ENCODE results near the gene PHACTR2. TPM values are rescaled to one million over a fixed set of nuclear protein-coding genes. Genes with fewer than 3 reads are reported as not detected.

Gene PHACTR2
- polyA plus RNA-seq, 1 donor = 28.1 TPM

GRCh38 chr6:143696664-143697000 is 18.9 kb downstream of the PHACTR2 start:
- H3K9me3 ChIP-seq (ENCODE audit: control insufficient read depth, low read depth, low read length) = peaks cover 5% of the 10 kb centered on the region
- H3K4me1 ChIP-seq (ENCODE audit: control insufficient read depth, insufficient read depth, low read length) = peaks cover 11% of the 10 kb centered on the region
- peaks cover 4% of the 10 kb centered on the region for H3K36me3 ChIP-seq (ENCODE audit: control insufficient read depth, insufficient read depth, low read length)
- no peak overlapping the region for H3K4me3 ChIP-seq (ENCODE audit: low read length)
- H3K27me3 ChIP-seq (ENCODE audit: control insufficient read depth, insufficient read depth, low read length) = no peaks in the 10 kb centered on the region
- WGBS (ENCODE audit: insufficient coverage, low lambda C conversion rate) = no CpG with 5 or more reads among the region's 2 CpGs
- DNase-seq = no peak
- no peak overlapping the region for H3K27ac ChIP-seq (ENCODE audit: low read length)

DNA sequence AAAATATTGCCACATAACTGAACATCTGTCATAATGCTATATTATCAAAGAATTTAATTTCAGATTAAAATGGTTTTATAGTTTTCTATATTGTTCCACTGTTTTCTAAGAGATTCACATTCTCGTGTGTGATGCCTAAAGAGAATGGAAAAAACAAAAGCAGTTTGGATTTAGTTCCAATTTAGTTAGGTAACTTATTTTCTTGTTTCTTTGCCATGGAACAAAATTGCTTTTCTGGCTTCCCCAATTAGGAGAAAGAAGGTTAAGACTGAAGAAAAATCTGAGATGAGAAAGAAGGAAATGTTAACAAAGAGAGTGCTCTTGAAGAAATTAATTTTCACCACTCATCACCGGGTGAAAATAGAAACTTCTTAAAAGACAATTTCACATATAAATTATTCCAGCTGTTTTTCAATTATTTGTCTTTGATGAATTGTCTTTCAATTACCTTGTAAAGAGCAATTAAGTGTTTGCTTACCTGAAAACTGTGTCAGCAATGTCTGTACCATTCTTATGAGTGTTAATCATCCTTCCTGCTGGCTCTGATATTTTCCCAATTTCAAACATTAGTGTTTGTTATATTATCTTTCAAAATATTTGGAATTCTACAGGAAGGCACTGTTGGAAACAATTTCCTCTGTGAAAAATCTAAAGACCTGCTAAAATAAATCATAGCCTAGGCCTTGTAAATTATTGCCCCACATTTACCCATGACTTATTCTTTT is 19.5 kb downstream of the PHACTR2 start:
- Histone ChIP-seq H3K4me3 (ENCODE audit: low read length) (no peak overlapping the region), H3K27me3 (ENCODE audit: control insufficient read depth, insufficient read depth, low read length) (no peaks in the 10 kb centered on the region), H3K36me3 (ENCODE audit: control insufficient read depth, insufficient read depth, low read length) (peaks cover 4% of the 10 kb centered on the region), H3K9me3 (ENCODE audit: control insufficient read depth, low read depth, low read length) (peaks cover 5% of the 10 kb centered on the region), H3K27ac (ENCODE audit: low read length) (no peak overlapping the region), H3K4me1 (ENCODE audit: control insufficient read depth, insufficient read depth, low read length) (peaks cover 11% of the 10 kb centered on the region)
- no peak for DNase-seq
- 92% methylated on average over 2 of the region's 2 CpGs for WGBS (ENCODE audit: insufficient coverage, low lambda C conversion rate)

DNA sequence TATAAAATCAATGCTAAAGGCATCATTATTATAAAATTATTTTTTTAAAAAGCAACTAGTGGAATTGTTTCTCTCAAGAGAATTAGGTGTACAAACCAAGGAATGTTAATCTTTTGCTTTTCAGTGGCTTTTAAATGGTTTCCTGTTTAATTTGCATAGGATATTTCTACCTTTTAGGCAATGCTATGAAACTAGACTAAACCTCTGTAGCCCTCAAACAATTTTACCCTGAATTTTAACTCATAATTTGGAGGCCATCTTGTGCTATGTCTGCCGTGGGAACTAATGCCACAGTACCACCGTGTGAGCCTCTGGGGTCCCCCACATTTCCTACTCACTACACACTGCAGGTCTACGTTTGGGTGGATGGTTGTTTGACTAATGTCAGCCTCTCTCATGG is 20.6 kb downstream of the PHACTR2 start:
- H3K4me1 ChIP-seq (ENCODE audit: control insufficient read depth, insufficient read depth, low read length) = peaks cover 10% of the 10 kb centered on the region
- WGBS (ENCODE audit: insufficient coverage, low lambda C conversion rate) = no CpG with 5 or more reads among the region's 3 CpGs
- H3K4me3 ChIP-seq (ENCODE audit: low read length) = no peak overlapping the region
- no peaks in the 10 kb centered on the region for H3K27me3 ChIP-seq (ENCODE audit: control insufficient read depth, insufficient read depth, low read length)
- peaks cover 5% of the 10 kb centered on the region for H3K9me3 ChIP-seq (ENCODE audit: control insufficient read depth, low read depth, low read length)
- no peak overlapping the region for H3K27ac ChIP-seq (ENCODE audit: low read length)
- no peak for DNase-seq
- peaks cover 4% of the 10 kb centered on the region for H3K36me3 ChIP-seq (ENCODE audit: control insufficient read depth, insufficient read depth, low read length)

DNA sequence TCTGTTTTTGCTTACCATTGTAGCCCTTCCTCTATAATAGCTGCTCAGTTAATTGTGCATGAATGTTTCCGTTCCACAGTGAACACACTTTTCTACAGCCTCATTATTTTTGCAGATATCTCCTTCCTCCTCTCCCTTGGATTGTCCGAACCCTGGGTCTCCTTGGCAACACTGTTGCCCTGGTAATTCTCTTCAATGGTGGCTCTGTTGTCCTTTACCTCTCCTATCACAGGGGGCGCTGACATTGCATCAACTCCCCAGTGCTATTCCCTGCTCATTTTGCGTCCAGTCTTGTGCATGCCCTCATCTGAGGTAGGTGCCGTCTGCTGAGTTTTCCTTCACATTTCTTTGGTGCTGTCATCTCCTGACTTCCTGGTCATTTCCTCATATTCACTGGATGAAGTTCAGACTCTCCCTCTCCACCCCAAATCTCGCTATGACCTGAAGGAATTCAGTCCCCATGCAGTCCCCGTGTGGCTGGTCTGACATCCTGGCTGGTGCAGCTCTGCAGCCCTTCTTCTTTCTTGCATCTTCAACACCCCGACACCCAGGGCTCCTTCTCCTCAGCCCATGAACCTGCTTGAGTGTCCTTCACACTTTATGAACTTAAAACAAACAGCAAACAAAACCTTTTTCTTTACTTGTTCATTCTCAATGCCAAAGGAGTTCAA is 21.1 kb downstream of the PHACTR2 start:
- Histone ChIP-seq H3K36me3 (ENCODE audit: control insufficient read depth, insufficient read depth, low read length) (peaks cover 4% of the 10 kb centered on the region), H3K27ac (ENCODE audit: low read length) (no peak overlapping the region), H3K27me3 (ENCODE audit: control insufficient read depth, insufficient read depth, low read length) (no peaks in the 10 kb centered on the region), H3K4me3 (ENCODE audit: low read length) (no peak overlapping the region), H3K9me3 (ENCODE audit: control insufficient read depth, low read depth, low read length) (peaks cover 3% of the 10 kb centered on the region), H3K4me1 (ENCODE audit: control insufficient read depth, insufficient read depth, low read length) (peaks cover 10% of the 10 kb centered on the region)
- no peak for DNase-seq
- 94% methylated on average over 3 of the region's 8 CpGs for WGBS (ENCODE audit: insufficient coverage, low lambda C conversion rate)

DNA sequence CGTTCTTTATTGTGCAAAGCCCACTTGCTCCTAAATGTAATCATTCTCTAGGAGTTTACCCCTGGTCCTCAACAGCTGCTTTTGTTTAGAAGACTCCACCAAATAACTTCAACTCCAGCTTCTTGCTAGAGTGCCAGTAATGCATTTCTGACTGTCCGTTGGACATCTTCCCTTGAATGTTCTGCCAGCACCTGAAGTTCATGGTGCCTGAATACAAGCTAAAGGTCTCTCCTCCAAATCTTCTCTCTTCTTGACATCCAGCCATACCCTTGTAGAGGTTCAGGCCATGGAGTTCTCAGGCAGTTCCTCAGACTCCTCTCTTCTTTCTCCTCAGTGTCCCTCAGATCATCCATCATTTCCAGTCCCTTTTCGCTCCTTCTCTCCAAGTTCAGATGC is 21.7 kb downstream of the PHACTR2 start:
- Histone ChIP-seq H3K4me1 (ENCODE audit: control insufficient read depth, insufficient read depth, low read length) (peaks cover 10% of the 10 kb centered on the region), H3K27ac (ENCODE audit: low read length) (no peak overlapping the region), H3K4me3 (ENCODE audit: low read length) (no peak overlapping the region), H3K36me3 (ENCODE audit: control insufficient read depth, insufficient read depth, low read length) (peaks cover 4% of the 10 kb centered on the region), H3K27me3 (ENCODE audit: control insufficient read depth, insufficient read depth, low read length) (no peaks in the 10 kb centered on the region), H3K9me3 (ENCODE audit: control insufficient read depth, low read depth, low read length) (no peaks in the 10 kb centered on the region)
- no CpG with 5 or more reads among the region's 3 CpGs for WGBS (ENCODE audit: insufficient coverage, low lambda C conversion rate)
- no peak for DNase-seq

DNA sequence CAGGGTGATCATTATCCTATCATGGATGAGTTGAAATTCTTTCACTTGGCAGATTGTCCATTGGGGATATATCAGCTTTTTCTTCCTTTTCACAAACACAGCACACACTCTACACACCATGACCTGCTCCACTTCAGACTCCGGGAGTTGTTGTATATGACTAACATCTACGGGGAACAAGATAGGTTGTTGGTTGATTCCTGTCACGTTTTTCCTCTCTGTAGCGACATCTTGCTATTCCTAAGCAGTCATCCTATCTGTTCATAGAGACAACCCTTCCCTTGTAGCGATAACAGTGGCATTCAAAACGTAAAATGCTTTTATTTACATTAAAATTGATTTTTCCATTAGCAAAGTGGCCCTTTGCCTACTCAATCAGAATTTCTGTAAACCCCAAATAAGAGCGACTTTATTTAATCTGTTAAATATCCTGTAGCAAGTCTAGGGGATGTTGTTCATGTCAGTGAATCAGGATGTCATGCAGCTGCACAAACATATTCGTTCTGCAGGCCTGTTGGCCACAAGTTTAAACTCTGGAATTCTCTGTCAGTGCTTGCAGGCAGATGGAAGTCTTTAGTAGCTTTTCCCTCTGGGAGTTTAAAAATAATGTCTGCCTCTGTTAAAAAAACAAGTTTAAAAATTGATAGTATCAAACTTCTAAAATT is 23.1 kb downstream of the PHACTR2 start:
- Histone ChIP-seq H3K9me3 (ENCODE audit: control insufficient read depth, low read depth, low read length) (no peaks in the 10 kb centered on the region), H3K27me3 (ENCODE audit: control insufficient read depth, insufficient read depth, low read length) (no peaks in the 10 kb centered on the region), H3K4me3 (ENCODE audit: low read length) (no peak overlapping the region), H3K27ac (ENCODE audit: low read length) (peak overlapping the region; percentile 23), H3K4me1 (ENCODE audit: control insufficient read depth, insufficient read depth, low read length) (peaks cover 10% of the 10 kb centered on the region), H3K36me3 (ENCODE audit: control insufficient read depth, insufficient read depth, low read length) (peaks cover 4% of the 10 kb centered on the region)
- WGBS (ENCODE audit: insufficient coverage, low lambda C conversion rate) = no CpG with 5 or more reads among the region's 8 CpGs
- DNase-seq = no peak

GRCh38 chr6:143701349-143702234 is 23.8 kb downstream of the PHACTR2 start:
- Histone ChIP-seq H3K4me1 (ENCODE audit: control insufficient read depth, insufficient read depth, low read length) (peaks cover 10% of the 10 kb centered on the region), H3K27ac (ENCODE audit: low read length) (no peak overlapping the region), H3K9me3 (ENCODE audit: control insufficient read depth, low read depth, low read length) (no peaks in the 10 kb centered on the region), H3K36me3 (ENCODE audit: control insufficient read depth, insufficient read depth, low read length) (peaks cover 4% of the 10 kb centered on the region), H3K27me3 (ENCODE audit: control insufficient read depth, insufficient read depth, low read length) (no peaks in the 10 kb centered on the region), H3K4me3 (ENCODE audit: low read length) (no peak overlapping the region)
- DNase-seq = peak in 1 of 2 donors; percentile 20
- 100% methylated on average over 1 of the region's 6 CpGs for WGBS (ENCODE audit: insufficient coverage, low lambda C conversion rate)

GRCh38 chr6:143705569-143705968 is 27.8 kb downstream of the PHACTR2 start:
- H3K27ac ChIP-seq (ENCODE audit: low read length) = no peak overlapping the region
- no peaks in the 10 kb centered on the region for H3K27me3 ChIP-seq (ENCODE audit: control insufficient read depth, insufficient read depth, low read length)
- WGBS (ENCODE audit: insufficient coverage, low lambda C conversion rate) = no CpG with 5 or more reads among the region's 3 CpGs
- DNase-seq = peak; percentile 51 to 69
- H3K9me3 ChIP-seq (ENCODE audit: control insufficient read depth, low read depth, low read length) = no peaks in the 10 kb centered on the region
- H3K36me3 ChIP-seq (ENCODE audit: control insufficient read depth, insufficient read depth, low read length) = no peaks in the 10 kb centered on the region
- H3K4me1 ChIP-seq (ENCODE audit: control insufficient read depth, insufficient read depth, low read length) = peaks cover 10% of the 10 kb centered on the region
- H3K4me3 ChIP-seq (ENCODE audit: low read length) = no peak overlapping the region

DNA sequence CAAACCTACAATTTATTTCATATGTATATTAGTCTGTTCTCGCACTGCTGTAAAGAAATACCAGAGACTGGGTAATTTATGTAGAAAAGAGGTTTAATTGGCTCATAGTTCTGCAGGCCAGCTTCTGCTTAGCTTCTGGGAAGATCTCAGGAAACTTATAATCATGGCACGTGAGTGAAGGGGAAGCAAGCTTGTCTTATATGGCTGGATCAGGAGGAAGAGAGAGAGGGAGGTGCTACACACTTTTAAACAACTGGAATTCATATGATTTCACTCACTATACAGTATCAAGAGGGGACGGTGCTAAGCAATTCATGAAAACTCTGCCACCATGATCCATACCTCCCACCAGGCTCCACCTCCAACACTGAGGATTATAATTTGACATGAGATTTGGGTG is 29.9 kb downstream of the PHACTR2 start:
- H3K9me3 ChIP-seq (ENCODE audit: control insufficient read depth, low read depth, low read length) = no peaks in the 10 kb centered on the region
- H3K4me1 ChIP-seq (ENCODE audit: control insufficient read depth, insufficient read depth, low read length) = no peaks in the 10 kb centered on the region
- no peaks in the 10 kb centered on the region for H3K27me3 ChIP-seq (ENCODE audit: control insufficient read depth, insufficient read depth, low read length)
- no peaks in the 10 kb centered on the region for H3K36me3 ChIP-seq (ENCODE audit: control insufficient read depth, insufficient read depth, low read length)
- no peak for DNase-seq
- WGBS (ENCODE audit: insufficient coverage, low lambda C conversion rate) = no CpG with 5 or more reads among the region's 3 CpGs
- no peak overlapping the region for H3K27ac ChIP-seq (ENCODE audit: low read length)
- no peak overlapping the region for H3K4me3 ChIP-seq (ENCODE audit: low read length)

GRCh38 chr6:143708889-143709288 is 31.1 kb downstream of the PHACTR2 start:
- Histone ChIP-seq H3K9me3 (ENCODE audit: control insufficient read depth, low read depth, low read length) (no peaks in the 10 kb centered on the region), H3K4me3 (ENCODE audit: low read length) (no peak overlapping the region), H3K27me3 (ENCODE audit: control insufficient read depth, insufficient read depth, low read length) (no peaks in the 10 kb centered on the region), H3K27ac (ENCODE audit: low read length) (no peak overlapping the region), H3K4me1 (ENCODE audit: control insufficient read depth, insufficient read depth, low read length) (no peaks in the 10 kb centered on the region), H3K36me3 (ENCODE audit: control insufficient read depth, insufficient read depth, low read length) (peaks cover 9% of the 10 kb centered on the region)
- DNase-seq = no peak
- WGBS (ENCODE audit: insufficient coverage, low lambda C conversion rate) = no CpG with 5 or more reads among the region's 1 CpG

All from large intestine (tissue), 3 donors.